KOPT-K1 (cell line): ENCODE measurements around the gene IL5.
"Not testable (repeated sequence)": the region's sequence is repeated elsewhere in the genome, so short reads cannot be mapped to it uniquely, and the experiment has no call there.

Source experiments
- H3K27ac ChIP-seq: fragments of 200-600 bp; sonication (generic); 2 replicates; pipeline ENCODE4 v1.5.1; 2016; ENCODE audit warnings: antibody characterized with exemption, mild to moderate bottlenecking, low read depth, low read length; ENCODE audit not compliant: poor library complexity, severe bottlenecking
- H3K36me3 ChIP-seq: fragments of 200-600 bp; sonication (generic); 2 replicates; pipeline ENCODE4 v1.5.1; 2017; ENCODE audit warnings: antibody characterized with exemption, mild to moderate bottlenecking, low read length, moderate library complexity; ENCODE audit not compliant: insufficient read depth
- H3K9me3 ChIP-seq: fragments of 200-600 bp; sonication (generic); 2 replicates; pipeline ENCODE4 v1.5.1; 2017; ENCODE audit warnings: antibody characterized with exemption, low read length, mild to moderate bottlenecking; ENCODE audit not compliant: insufficient read depth, poor library complexity, severe bottlenecking

IL5 gene

DNA sequence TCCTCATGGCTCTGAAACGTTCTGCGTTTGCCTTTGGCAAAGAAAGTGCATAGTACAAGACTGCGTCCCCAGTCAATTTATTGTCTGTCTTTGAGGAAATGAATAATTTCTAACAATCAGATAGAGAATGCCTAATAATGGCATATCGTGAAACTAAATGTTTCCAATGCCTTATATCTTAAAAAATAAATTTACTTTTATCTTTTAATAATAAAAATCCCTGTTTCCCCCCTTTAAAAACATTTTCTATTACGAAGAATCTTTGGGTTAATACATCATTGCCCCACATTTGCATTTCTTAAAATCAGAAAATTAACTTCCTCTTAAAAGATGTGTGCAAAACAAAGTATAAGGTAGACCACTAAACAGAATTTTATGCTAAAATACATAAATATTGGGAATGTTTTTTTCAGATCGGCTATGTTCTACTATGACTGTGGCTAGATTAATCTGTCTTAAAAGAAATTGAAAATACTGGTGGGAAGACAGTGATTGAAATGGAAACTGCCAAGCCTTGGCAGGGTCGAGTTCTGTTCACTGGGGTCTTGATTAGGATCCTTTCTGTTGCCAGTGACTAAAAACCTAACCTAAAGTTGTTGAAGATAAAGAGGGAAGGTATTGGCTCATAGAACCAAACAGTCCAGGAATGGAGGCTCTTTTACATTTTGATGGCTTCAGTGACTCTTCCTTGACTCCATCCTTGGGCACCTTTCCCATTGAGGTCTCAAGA is at the start of gene IL5:
IL5 (minus strand) TSS at position 51 of the 730 bp plus-strand sequence; CDS start at position 7, 44 bp downstream.
- Histone ChIP-seq H3K27ac (no peak within 1 kb of the TSS), H3K36me3 (no peaks in the 10 kb centered on the region)

DNA sequence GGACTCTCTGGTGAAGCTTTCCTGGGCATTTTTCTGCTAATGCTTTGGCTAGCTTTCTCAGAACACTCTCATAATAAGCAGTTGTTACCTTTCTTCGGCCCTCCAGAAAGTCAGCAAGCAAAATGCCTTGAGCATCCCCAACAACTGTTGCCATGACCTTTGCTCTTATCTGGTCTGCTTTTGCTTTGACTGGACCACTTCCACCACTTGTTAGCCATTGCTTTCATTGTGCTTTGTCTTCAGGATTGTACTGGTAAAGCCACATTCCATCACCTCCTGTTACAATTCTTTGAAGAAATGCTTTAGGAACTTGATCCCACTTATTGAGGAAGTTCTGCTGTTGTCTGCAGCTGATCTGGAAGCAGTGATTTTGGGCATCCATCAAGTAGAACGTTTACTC is 49.2 kb upstream of the IL5 start:
- no peak overlapping the region for H3K27ac ChIP-seq
- peaks cover 95% of the 10 kb centered on the region for H3K36me3 ChIP-seq
- H3K9me3 ChIP-seq: no peaks in the 10 kb centered on the region

More for the DNA sequence above, at the start of gene IL5:
- H3K9me3 ChIP-seq: no peaks in the 10 kb centered on the region

DNA sequence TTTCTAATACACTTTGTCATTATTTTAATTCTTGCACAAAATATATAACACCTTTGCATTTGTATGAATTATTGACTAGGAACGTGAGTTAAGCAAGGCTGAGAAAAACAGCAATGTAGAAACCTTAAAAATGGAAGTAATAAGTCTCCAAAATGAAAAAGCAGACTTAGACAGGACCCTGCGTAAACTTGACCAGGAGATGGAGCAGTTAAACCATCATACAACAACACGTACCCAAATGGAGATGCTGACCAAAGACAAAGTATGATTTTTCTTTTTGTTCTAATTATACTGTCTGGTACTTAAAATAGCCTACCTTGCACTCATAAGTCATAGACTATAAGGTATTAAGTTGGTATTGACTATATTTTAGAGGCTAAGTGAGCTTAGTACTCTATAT is 47.8 kb upstream of the IL5 start:
- Histone ChIP-seq H3K27ac (no peak overlapping the region), H3K9me3 (no peaks in the 10 kb centered on the region), H3K36me3 (peaks cover 95% of the 10 kb centered on the region)

DNA sequence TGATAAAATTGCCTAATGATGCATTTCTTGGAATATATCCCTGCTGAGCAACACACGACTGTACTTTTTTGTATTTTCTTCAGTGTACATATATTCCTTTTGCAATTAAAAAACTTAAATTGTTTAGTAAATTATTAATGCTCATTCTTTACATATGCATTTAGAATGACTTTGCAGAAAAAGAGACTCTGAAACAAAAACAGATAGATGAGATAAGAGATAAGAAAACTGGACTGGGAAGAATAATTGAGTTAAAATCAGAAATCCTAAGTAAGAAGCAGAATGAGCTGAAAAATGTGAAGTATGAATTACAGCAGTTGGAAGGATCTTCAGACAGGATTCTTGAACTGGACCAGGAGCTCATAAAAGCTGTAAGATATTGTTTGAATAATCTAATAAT is 46.1 kb upstream of the IL5 start:
- Histone ChIP-seq H3K36me3 (peaks cover 96% of the 10 kb centered on the region), H3K27ac (no peak overlapping the region), H3K9me3 (no peaks in the 10 kb centered on the region)

DNA sequence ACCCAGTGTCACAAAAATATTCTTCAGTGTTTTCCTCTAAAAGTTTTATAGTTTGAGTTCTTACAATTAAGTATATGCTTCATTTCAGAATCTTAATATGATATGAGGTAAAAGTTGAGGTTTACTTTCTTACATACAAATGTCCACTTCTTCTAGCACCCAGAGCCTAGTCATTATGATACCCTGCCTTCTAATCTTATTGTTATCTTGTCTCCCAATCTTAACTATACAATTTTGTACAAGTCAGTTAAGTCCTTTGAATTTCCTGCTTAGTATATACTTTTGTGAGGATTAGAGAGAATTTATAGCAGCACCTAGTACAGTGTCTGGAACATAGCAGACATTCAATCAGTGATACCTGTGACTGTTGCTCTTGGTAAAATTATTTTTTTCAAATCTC is 42.7 kb upstream of the IL5 start:
- Histone ChIP-seq H3K9me3 (no peaks in the 10 kb centered on the region), H3K27ac (no peak overlapping the region), H3K36me3 (peaks cover 95% of the 10 kb centered on the region)

DNA sequence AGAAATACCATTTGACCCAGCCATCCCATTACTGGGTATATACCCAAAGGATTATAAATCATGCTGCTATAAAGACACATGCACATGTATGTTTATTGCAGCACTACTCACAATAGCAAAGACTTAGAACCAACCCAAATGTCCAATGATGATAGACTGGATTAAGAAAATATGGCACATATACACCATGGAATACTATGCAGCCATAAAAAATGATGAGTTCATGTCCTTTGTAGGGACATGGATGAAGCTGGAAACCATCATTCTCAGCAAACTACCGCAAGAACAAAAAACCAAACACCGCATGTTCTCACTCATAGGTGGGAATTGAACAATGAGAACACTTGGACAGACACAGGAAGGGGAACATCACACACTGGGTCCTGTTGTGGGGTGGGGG is 41.2 kb upstream of the IL5 start:
- H3K9me3 ChIP-seq, H3K27ac ChIP-seq: not testable (repeated sequence)
- H3K36me3 ChIP-seq: peaks cover 92% of the 10 kb centered on the region

DNA sequence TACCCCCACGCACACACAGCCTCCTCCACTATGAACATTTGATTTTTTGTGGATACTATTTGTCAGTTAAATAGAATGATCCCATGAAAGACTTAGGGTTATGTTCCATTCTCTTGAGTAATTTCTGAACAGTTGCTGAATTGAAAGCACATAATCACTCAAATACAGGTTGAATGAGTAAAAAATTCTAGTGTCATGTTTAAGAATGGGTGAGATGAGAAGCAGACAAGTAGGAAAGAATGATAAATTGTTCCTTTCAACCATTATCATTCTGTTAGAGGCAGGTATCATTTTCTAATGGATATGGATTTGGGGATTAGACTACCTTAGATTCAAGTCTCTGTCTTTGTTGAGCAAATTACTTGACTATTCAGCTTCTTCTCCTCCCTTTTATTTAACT is 32.8 kb upstream of the IL5 start:
- no peak overlapping the region for H3K27ac ChIP-seq
- H3K9me3 ChIP-seq: peaks cover 8% of the 10 kb centered on the region
- peaks cover 94% of the 10 kb centered on the region for H3K36me3 ChIP-seq

DNA sequence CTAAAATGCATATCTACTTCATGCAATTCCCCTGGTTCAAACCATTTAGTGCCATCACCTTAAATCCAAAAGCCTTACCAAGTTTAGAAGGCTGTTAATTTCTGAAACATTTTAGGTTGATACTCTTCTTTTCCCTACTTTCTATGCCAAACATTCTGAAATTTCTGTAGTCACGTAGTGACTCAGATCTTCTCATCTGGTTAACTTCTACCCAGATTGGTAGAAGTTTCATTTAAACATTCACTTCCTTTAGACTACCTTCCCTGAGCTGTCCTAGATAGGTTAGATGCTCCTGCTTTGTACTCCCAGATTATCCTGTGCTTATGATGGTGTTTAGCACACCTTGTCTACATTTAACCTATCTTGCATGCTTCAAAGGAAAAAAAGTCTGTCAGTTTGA is 23.3 kb upstream of the IL5 start:
- Histone ChIP-seq H3K27ac (no peak overlapping the region), H3K36me3 (peaks cover 81% of the 10 kb centered on the region), H3K9me3 (peaks cover 26% of the 10 kb centered on the region)

DNA sequence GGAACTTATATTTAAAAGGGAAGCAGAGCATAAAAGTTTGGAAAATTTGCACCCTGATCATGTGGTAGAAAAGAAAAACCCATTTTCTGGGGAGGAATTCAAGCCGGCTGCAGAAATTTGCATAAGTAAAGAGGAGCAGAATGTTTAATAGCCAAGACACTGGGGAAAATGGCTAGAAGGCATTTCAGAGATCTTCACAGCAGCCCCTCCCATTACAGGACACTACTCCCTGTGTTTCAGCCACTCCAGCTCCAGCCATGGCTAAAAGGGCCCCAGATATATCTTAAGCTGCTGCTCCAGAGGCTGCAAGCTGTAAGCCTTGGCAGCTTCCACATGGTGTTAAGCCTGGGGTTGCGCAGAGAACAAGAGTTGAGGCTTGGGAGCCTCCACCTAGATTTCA is 21.2 kb upstream of the IL5 start:
- Histone ChIP-seq H3K36me3 (peaks cover 90% of the 10 kb centered on the region), H3K9me3 (peaks cover 26% of the 10 kb centered on the region)
- H3K27ac ChIP-seq: not testable (repeated sequence)

DNA sequence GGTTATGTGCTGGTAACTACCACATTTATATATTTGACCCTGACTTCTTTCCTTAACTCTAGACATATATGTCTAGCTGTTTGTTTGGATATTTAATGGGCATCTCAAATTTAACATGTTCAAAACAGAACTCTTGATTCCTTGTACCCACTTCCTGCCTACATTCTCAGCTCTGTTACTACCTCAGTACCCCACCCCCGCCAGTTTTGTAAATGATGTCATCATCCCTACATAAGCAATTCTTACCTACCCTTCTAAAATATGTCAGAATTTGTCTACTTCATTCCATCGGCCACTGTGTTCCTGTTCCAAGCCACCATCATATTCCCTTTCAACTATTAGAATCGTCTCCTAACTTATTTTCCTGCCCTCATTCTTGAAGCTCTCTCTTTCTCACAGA is 18.3 kb upstream of the IL5 start:
- Histone ChIP-seq H3K36me3 (peaks cover 70% of the 10 kb centered on the region), H3K27ac (no peak overlapping the region), H3K9me3 (peaks cover 26% of the 10 kb centered on the region)

DNA sequence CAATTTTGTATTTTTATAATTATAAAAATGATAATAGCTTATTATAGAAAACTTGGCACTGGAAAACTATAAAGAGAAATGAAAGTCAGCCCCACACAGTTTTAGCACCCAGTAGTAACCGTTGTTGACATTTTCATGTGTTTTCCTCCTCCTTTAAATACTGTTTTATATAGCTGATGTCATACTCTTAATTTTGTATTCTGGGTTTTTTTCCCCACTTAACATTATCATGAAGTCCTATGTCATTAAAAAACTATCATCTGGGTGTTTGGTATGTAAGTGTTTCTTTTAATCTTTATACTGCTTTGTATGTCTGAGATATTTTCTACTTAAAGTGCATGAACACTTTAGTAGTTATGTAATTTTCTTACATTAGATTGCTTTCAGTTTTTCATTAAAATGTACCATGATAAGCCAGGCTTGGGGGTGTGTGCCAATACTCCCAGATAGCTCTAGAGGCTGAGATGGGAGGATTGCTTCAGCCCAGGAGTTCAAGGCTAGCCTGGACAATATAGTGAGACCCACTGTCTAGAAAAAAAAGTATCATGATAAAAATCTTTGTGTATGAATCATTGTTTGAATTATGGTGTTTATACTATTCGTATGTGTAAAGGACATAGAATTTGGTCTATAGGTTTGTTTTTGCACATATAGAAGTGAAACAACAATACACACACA is 16.2 kb upstream of the IL5 start:
- Histone ChIP-seq H3K27ac (no peak overlapping the region), H3K9me3 (peaks cover 22% of the 10 kb centered on the region), H3K36me3 (peaks cover 50% of the 10 kb centered on the region)

DNA sequence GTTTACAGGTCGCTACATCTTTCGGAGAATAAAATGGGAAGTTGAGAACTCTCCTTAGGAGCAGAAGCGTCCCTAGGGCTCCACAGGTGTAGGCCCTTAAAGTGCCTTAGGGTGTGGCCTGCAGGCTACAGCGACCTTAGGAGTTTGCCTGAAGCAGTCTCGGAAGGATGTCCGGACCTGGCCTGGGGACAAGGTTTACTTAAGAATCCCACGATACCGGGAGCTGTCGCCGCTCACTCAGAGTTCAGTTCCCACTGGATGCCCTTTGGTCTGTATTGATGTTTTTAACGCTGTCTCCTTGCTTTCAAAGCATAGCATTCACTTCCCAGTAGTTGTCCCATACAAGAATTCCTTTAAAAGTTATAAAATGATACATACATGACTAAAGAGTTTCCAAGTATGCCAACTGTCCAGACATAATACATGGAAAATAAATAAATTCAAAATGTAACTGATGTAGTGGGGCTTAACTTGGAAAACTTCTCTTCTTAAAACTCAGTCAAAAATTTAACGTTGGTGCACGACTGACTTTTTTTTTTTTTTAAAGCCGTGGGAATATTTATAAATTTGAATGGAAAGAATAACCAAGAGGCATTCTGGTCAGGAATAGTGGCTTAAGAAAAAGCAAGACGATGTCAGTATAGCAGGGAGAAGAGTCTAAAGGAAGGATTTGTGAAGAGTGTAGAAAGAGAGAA is 14.3 kb upstream of the IL5 start:
- peaks cover 3% of the 10 kb centered on the region for H3K9me3 ChIP-seq
- H3K36me3 ChIP-seq: peaks cover 31% of the 10 kb centered on the region
- H3K27ac ChIP-seq: peak overlapping the region; percentile 86

DNA sequence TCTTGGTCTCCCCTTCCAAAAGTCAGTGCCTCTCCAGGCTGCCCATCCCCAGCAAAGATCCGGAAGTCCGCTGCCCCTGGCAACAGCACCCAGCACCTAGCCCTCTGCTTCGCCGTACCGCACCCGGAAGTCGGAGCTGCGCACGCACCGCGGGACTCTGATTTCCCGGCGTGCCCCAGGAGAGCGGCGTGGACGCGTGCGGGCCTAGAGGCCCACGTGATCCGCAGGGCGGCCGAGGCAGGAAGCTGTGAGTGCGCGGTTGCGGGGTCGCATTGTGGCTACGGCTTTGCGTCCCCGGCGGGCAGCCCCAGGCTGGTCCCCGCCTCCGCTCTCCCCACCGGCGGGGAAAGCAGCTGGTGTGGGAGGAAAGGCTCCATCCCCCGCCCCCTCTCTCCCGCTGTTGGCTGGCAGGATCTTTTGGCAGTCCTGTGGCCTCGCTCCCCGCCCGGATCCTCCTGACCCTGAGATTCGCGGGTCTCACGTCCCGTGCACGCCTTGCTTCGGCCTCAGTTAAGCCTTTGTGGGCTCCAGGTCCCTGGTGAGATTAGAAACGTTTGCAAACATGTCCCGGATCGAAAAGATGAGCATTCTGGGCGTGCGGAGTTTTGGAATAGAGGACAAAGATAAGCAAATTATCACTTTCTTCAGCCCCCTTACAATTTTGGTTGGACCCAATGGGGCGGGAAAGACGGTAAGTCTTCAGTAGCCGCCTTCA is 13.6 kb upstream of the IL5 start, which contains the start of gene RAD50:
RAD50 (plus strand) TSS at position 215 of the 715 bp plus-strand sequence; CDS start at position 563, 348 bp downstream.
- Histone ChIP-seq H3K36me3 (peaks cover 24% of the 10 kb centered on the region), H3K27ac (peak within 1 kb of the TSS; percentile 86)

DNA sequence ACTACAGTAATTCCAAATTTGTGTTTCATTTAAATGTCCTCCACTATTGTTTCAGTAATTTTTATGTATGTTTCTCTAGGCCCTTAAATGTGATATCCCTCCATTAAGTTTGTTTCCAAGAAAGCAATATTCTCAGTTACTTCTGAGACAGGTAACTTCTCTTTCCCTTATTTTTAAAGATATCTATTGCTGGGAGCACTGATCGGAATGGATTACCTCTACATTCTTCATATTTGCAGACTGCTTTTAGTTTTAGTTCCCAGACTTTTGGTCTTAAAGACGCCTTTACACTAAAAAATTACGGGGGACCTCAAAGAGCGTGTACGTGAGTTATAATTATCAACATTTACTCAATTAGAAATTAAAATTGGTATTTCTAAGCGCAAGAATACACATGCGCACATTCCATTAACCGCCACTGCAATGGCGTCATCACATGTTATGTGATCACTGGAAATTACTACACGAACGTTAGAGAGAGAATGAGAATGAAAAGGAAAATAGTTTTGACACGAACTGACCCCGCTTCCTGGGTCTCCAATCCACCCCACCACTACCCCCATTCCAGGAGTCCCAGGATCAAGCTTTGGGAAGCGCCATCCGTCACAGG is 12.9 kb upstream of the IL5 start:
- Histone ChIP-seq H3K27ac (peak overlapping the region; percentile 86), H3K9me3 (no peaks in the 10 kb centered on the region), H3K36me3 (peaks cover 17% of the 10 kb centered on the region)

More for the DNA sequence above, 13.6 kb upstream of the IL5 start, which contains the start of gene RAD50:
- no peaks in the 10 kb centered on the region for H3K9me3 ChIP-seq
